ENCODE measurements around the gene NUDT21.

DNA sequence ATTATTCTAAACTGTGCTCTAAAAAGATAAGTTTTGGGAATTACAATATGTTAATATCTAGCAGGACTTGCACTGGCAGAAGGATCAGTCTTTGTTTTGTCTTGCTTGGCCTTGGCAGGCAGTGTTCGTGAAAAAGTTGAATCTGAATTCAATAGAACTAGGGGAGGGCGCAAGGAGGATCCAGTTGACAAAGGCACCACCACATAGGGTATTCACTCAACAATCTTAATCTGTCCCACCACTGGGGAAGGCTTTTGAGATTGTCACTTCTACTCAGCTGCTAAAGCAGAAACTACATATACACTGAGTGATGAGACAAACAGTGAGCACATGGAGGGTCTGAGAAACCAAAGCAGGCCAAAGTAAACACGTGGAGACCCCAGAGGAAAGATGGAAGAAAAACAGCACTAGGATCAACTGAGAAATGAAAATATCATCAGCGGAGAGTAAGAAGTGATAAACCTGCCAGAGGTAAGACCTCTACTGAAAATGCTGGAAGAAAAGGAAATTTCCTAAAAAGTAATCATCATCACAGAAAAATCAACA, 28.2 kb downstream of the NUDT21 start:
- no peak for TF ChIP-seq POLR2A (IDR thresholded peaks at IDR 0.05)
- TF ChIP-seq, protein P1, sequence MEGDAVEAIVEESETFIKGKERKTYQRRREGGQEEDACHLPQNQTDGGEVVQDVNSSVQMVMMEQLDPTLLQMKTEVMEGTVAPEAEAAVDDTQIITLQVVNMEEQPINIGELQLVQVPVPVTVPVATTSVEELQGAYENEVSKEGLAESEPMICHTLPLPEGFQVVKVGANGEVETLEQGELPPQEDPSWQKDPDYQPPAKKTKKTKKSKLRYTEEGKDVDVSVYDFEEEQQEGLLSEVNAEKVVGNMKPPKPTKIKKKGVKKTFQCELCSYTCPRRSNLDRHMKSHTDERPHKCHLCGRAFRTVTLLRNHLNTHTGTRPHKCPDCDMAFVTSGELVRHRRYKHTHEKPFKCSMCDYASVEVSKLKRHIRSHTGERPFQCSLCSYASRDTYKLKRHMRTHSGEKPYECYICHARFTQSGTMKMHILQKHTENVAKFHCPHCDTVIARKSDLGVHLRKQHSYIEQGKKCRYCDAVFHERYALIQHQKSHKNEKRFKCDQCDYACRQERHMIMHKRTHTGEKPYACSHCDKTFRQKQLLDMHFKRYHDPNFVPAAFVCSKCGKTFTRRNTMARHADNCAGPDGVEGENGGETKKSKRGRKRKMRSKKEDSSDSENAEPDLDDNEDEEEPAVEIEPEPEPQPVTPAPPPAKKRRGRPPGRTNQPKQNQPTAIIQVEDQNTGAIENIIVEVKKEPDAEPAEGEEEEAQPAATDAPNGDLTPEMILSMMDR (IDR thresholded peaks at IDR 0.05): no peak
